HEK293 (cell line): ENCODE results near the gene PLAC8L1.

Experiments used
- CTCF ChIA-PET: fragments of 350-600 bp; formaldehyde crosslinking; extraction: SDS; loops from one replicate; lab custom pipeline; 2021; ENCODE audit warnings: antibody characterized with exemption; lab: Yijun Ruan, JAX
- POLR2A ChIA-PET: fragments of 300-600 bp; formaldehyde crosslinking; extraction: SDS; loops from one replicate; lab custom pipeline; 2020; ENCODE audit warnings: antibody characterized with exemption, inconsistent platforms; lab: Yijun Ruan, JAX
- H3K27ac ChIP-seq: fragments of 200-500 bp; sonication (Bioruptor generic); 2 replicates; pipeline ENCODE4 v1.5.1; 2014; ENCODE audit warnings: low read depth, low read length, control low read depth, inconsistent platforms; ENCODE audit errors: extremely low read depth
- H3K36me3 ChIP-seq, 2 experiments: fragments of 200-500 bp in 1 of 2; sonication (Bioruptor generic) in 1 of 2; 1 replicate in 1 of 2; 2 replicates in 1 of 2; pipeline ENCODE4 v1.5.1; 2014 to 2017; ENCODE audit warnings: inconsistent platforms in 2 of 2, low read length in 2 of 2; ENCODE audit not compliant: control insufficient read depth in 2 of 2, insufficient read depth in 1 of 2
- H3K4me1 ChIP-seq: fragments of 200-500 bp; sonication (Bioruptor generic); 2 replicates; pipeline ENCODE4 v1.5.1; 2014; ENCODE audit warnings: mild to moderate bottlenecking, low read length, inconsistent platforms; ENCODE audit not compliant: control insufficient read depth, insufficient read depth
- H3K4me3 ChIP-seq: 2 replicates; pipeline ENCODE4 v1.5.1; 2011; ENCODE audit warnings: low read depth, mild to moderate bottlenecking, control low read depth, low read length, moderate library complexity
- H3K9me3 ChIP-seq: fragments of 200-500 bp; sonication (Bioruptor generic); 2 replicates; pipeline ENCODE4 v1.5.1; 2014; ENCODE audit warnings: low read depth, low read length, inconsistent platforms; ENCODE audit not compliant: control insufficient read depth, insufficient read depth
- EGR2 ChIP-seq: fragments of 450-650 bp; formaldehyde crosslinking; IDR thresholded peaks from 2 replicates; pipeline ENCODE4 v1.5.1; 2016; ENCODE audit warnings: low read depth, missing biosample characterization, missing genetic modification characterization
- SP2 ChIP-seq: fragments of 450-650 bp; formaldehyde crosslinking; IDR thresholded peaks from 2 replicates; pipeline ENCODE4 v1.5.1; 2016; ENCODE audit warnings: missing biosample characterization, missing genetic modification characterization
- ZBTB1 ChIP-seq: fragments of 450-650 bp; formaldehyde crosslinking; IDR thresholded peaks from 2 replicates; pipeline ENCODE4 v1.5.1; 2016; ENCODE audit warnings: missing biosample characterization, missing genetic modification characterization
- ZBTB17 ChIP-seq: fragments of 450-650 bp; formaldehyde crosslinking; IDR thresholded peaks from 2 replicates; pipeline ENCODE4 v1.5.1; 2016; ENCODE audit warnings: missing biosample characterization, missing genetic modification characterization
- ZBTB20 ChIP-seq: fragments of 450-650 bp; formaldehyde crosslinking; IDR thresholded peaks from 2 replicates; pipeline ENCODE4 v1.5.1; 2016; ENCODE audit warnings: missing biosample characterization, missing genetic modification characterization
- ZBTB21 ChIP-seq: fragments of 450-650 bp; formaldehyde crosslinking; IDR thresholded peaks from 2 replicates; pipeline ENCODE4 v1.5.1; 2017; ENCODE audit warnings: missing biosample characterization, missing genetic modification characterization
- ZFP41 ChIP-seq: fragments of 450-650 bp; formaldehyde crosslinking; IDR thresholded peaks from 2 replicates; pipeline ENCODE4 v1.5.1; 2016; ENCODE audit warnings: missing biosample characterization, missing genetic modification characterization, borderline replicate concordance
- ZNF155 ChIP-seq: fragments of 450-650 bp; formaldehyde crosslinking; IDR thresholded peaks from 2 replicates; pipeline ENCODE4 v1.5.1; 2016; ENCODE audit warnings: missing biosample characterization, missing genetic modification characterization
- ZNF169 ChIP-seq: fragments of 450-650 bp; formaldehyde crosslinking; IDR thresholded peaks from 2 replicates; pipeline ENCODE4 v1.5.1; 2016; ENCODE audit warnings: missing biosample characterization, missing genetic modification characterization
- ZNF341 ChIP-seq: fragments of 450-650 bp; formaldehyde crosslinking; IDR thresholded peaks from 2 replicates; pipeline ENCODE4; 2016; ENCODE audit warnings: low read depth, missing biosample characterization, missing genetic modification characterization
- ZNF624 ChIP-seq: fragments of 450-650 bp; formaldehyde crosslinking; IDR thresholded peaks from 2 replicates; pipeline ENCODE4 v1.5.1; 2017; ENCODE audit warnings: missing biosample characterization, missing genetic modification characterization
- ZNF654 ChIP-seq: fragments of 450-650 bp; formaldehyde crosslinking; IDR thresholded peaks from 2 replicates; pipeline ENCODE4 v1.5.1; 2016; ENCODE audit warnings: low read depth, missing biosample characterization, missing genetic modification characterization
- ZNF677 ChIP-seq: fragments of 450-650 bp; IDR thresholded peaks from 2 replicates; pipeline ENCODE4 v1.5.0; 2018; ENCODE audit warnings: missing biosample characterization, mild to moderate bottlenecking, missing genetic modification characterization, moderate library complexity
- ZNF776 ChIP-seq: fragments of 450-650 bp; formaldehyde crosslinking; IDR thresholded peaks from 2 replicates; pipeline ENCODE4 v1.5.0; 2017; ENCODE audit warnings: missing biosample characterization, missing genetic modification characterization, borderline replicate concordance
- ZNF830 ChIP-seq: fragments of 450-650 bp; IDR thresholded peaks from 2 replicates; pipeline ENCODE4 v1.5.0; 2018; ENCODE audit warnings: missing biosample characterization, missing genetic modification characterization, low read depth, mild to moderate bottlenecking, moderate library complexity
- ZNF837 ChIP-seq: fragments of 450-650 bp; formaldehyde crosslinking; IDR thresholded peaks from 2 replicates; pipeline ENCODE4 v1.5.1; 2016; ENCODE audit warnings: missing biosample characterization, missing genetic modification characterization
- ZNF843 ChIP-seq: fragments of 450-650 bp; formaldehyde crosslinking; IDR thresholded peaks from 2 replicates; pipeline ENCODE4 v1.5.1; 2016; ENCODE audit warnings: missing biosample characterization, missing genetic modification characterization
- TF ChIP-seq, protein P1 (sequence below): fragments of 450-650 bp; formaldehyde crosslinking; IDR thresholded peaks from 2 replicates; pipeline ENCODE4 v1.5.1; 2017; ENCODE audit warnings: missing biosample characterization, missing genetic modification characterization
- TF ChIP-seq, protein P2 (sequence below): fragments of 450-650 bp; formaldehyde crosslinking; IDR thresholded peaks from 2 replicates; pipeline ENCODE4 v1.5.1; 2016; ENCODE audit warnings: missing biosample characterization, missing genetic modification characterization
- TF ChIP-seq, protein P3 (sequence below): fragments of 450-650 bp; formaldehyde crosslinking; optimal IDR thresholded peaks from 2 replicates; pipeline ENCODE3; 2016; ENCODE audit warnings: missing biosample characterization, mild to moderate bottlenecking, missing genetic modification characterization
- TF ChIP-seq, protein P4 (sequence below): fragments of 450-650 bp; formaldehyde crosslinking; IDR thresholded peaks from 2 replicates; pipeline ENCODE4 v1.5.1; 2016; ENCODE audit warnings: missing biosample characterization, missing genetic modification characterization

PLAC8L1 gene

DNA sequence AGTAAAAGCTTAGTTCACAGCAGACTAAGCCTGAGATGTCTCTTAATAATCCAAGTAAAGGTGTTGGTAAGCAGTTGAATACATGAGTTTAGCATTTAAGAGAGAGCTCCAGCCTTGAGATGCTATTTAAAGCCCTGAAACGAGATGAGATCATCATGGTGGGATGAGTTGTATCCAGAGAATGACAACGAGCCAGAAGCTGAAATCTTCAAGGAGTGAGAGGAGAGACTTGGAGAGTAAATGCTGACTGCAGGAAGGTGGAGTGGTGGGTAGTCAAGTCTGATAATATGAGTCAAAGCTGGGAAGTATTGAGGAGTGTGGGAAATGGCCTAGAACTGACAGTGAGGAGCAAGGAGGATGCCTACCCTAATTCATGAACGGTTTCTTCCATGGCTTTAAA is 53.7 kb downstream of the PLAC8L1 start:
- ChIA-PET CTCF (interaction anchor here (0.6 to 5.7 kb wide), 12 partner anchors 10 to 1848 kb away, joined by 3 to 45 read pairs (median 4); no protein-coding TSS in a partner anchor), POLR2A (no interaction called here)
- Histone ChIP-seq H3K36me3 (no peaks in the 10 kb centered on the region), H3K4me3 (no peak overlapping the region), H3K9me3 (no peaks in the 10 kb centered on the region), H3K27ac (no peak overlapping the region), H3K4me1 (peaks cover 2% of the 10 kb centered on the region; the same call in 1 of the 2 replicates)
- TF ChIP-seq, protein P1, sequence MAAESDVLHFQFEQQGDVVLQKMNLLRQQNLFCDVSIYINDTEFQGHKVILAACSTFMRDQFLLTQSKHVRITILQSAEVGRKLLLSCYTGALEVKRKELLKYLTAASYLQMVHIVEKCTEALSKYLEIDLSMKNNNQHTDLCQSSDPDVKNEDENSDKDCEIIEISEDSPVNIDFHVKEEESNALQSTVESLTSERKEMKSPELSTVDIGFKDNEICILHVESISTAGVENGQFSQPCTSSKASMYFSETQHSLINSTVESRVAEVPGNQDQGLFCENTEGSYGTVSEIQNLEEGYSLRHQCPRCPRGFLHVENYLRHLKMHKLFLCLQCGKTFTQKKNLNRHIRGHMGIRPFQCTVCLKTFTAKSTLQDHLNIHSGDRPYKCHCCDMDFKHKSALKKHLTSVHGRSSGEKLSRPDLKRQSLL (tag by site-specific recombination), result no peak
- no peak for TF ChIP-seq ZBTB17 (tag by site-specific recombination)
- TF ChIP-seq ZNF830 (tag by site-specific recombination), result no peak
- no peak for TF ChIP-seq ZNF776 (tag by site-specific recombination)
- TF ChIP-seq, protein P2, sequence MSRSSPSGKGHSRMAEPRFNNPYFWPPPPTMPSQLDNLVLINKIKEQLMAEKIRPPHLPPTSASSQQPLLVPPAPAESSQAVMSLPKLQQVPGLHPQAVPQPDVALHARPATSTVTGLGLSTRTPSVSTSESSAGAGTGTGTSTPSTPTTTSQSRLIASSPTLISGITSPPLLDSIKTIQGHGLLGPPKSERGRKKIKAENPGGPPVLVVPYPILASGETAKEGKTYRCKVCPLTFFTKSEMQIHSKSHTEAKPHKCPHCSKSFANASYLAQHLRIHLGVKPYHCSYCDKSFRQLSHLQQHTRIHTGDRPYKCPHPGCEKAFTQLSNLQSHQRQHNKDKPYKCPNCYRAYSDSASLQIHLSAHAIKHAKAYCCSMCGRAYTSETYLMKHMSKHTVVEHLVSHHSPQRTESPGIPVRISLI (tag by site-specific recombination), result no peak
- no peak for TF ChIP-seq ZFP41 (tag by site-specific recombination)
- no peak for TF ChIP-seq ZNF169 (tag by site-specific recombination)
- TF ChIP-seq ZNF654, result no peak
- no peak for TF ChIP-seq EGR2 (tag by site-specific recombination)
- no peak for TF ChIP-seq ZNF624 (tag by site-specific recombination)
- no peak for TF ChIP-seq ZNF837 (tag by site-specific recombination)
- no peak for TF ChIP-seq ZBTB21 (tag by site-specific recombination)
- TF ChIP-seq, protein P3, sequence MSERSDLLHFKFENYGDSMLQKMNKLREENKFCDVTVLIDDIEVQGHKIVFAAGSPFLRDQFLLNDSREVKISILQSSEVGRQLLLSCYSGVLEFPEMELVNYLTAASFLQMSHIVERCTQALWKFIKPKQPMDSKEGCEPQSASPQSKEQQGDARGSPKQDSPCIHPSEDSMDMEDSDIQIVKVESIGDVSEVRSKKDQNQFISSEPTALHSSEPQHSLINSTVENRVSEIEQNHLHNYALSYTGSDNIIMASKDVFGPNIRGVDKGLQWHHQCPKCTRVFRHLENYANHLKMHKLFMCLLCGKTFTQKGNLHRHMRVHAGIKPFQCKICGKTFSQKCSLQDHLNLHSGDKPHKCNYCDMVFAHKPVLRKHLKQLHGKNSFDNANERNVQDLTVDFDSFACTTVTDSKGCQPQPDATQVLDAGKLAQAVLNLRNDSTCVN (tag by site-specific recombination), result no peak
- no peak for TF ChIP-seq ZBTB1 (tag by site-specific recombination)
- TF ChIP-seq ZBTB20 (tag by site-specific recombination), result no peak
- no peak for TF ChIP-seq ZNF677 (tag by site-specific recombination)
- no peak for TF ChIP-seq ZNF341 (tag by site-specific recombination)
- no peak for TF ChIP-seq ZNF155
- no peak for TF ChIP-seq ZNF843 (tag by site-specific recombination)
- TF ChIP-seq SP2 (tag by site-specific recombination), result no peak

DNA sequence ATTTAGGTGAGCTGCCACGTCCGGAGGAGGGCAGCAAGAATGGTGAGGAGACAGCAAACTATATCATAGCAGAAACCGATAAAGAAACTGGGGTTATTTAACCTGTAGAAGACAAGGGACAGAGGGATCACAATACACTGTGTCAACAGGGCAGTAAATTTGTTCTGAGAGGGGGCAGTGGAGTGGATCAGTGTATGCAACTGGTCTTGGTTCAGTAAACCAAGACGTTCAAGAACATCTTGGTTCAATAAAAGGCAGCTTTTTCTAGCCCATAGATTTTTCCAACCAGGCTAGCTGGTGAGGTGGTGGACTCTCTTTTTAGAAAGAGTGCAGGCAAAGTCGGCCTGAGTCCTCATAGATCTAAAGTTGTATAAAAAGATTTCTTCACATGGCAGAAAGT is 55.3 kb downstream of the PLAC8L1 start:
- CTCF ChIA-PET, result interaction anchor here (0.7 to 5.7 kb wide), 14 partner anchors 9 to 1846 kb away, joined by 3 to 45 read pairs (median 4); no protein-coding TSS in a partner anchor
- no peaks in the 10 kb centered on the region for H3K36me3 ChIP-seq
- H3K4me1 ChIP-seq, result peaks cover 2% of the 10 kb centered on the region; the same call in 1 of the 2 replicates
- H3K4me3 ChIP-seq, result no peak overlapping the region
- no peaks in the 10 kb centered on the region for H3K9me3 ChIP-seq
- no peak overlapping the region for H3K27ac ChIP-seq
- POLR2A ChIA-PET, result no interaction called here
- TF ChIP-seq, protein P4, sequence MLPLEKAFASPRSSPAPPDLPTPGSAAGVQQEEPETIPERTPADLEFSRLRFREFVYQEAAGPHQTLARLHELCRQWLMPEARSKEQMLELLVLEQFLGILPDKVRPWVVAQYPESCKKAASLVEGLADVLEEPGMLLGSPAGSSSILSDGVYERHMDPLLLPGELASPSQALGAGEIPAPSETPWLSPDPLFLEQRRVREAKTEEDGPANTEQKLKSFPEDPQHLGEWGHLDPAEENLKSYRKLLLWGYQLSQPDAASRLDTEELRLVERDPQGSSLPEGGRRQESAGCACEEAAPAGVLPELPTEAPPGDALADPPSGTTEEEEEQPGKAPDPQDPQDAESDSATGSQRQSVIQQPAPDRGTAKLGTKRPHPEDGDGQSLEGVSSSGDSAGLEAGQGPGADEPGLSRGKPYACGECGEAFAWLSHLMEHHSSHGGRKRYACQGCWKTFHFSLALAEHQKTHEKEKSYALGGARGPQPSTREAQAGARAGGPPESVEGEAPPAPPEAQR (tag by site-specific recombination), result no peak
